H54 (cell line): ENCODE results near the gene CPSF4L.
A peak's percentile ranks its signal among the peaks of the same experiment; 100 is the strongest.

Source experiments
- DNase-seq: peaks from one replicate; pipeline ENCODE4 v3.0.0; 2011; ENCODE audit warnings: low spot score, mixed read lengths; ENCODE audit not compliant: insufficient read length
- FAIRE-seq: peaks from 3 replicates; lab custom pipeline; 2011; peaks lifted over from hg19 to GRCh38; lab: Jason Lieb, UNC
- POLR2A ChIP-seq: IDR thresholded peaks from 2 replicates; pipeline ENCODE4 v1.6.1; 2011; ENCODE audit warnings: low read depth, mild to moderate bottlenecking, low read length

CPSF4L gene

DNA sequence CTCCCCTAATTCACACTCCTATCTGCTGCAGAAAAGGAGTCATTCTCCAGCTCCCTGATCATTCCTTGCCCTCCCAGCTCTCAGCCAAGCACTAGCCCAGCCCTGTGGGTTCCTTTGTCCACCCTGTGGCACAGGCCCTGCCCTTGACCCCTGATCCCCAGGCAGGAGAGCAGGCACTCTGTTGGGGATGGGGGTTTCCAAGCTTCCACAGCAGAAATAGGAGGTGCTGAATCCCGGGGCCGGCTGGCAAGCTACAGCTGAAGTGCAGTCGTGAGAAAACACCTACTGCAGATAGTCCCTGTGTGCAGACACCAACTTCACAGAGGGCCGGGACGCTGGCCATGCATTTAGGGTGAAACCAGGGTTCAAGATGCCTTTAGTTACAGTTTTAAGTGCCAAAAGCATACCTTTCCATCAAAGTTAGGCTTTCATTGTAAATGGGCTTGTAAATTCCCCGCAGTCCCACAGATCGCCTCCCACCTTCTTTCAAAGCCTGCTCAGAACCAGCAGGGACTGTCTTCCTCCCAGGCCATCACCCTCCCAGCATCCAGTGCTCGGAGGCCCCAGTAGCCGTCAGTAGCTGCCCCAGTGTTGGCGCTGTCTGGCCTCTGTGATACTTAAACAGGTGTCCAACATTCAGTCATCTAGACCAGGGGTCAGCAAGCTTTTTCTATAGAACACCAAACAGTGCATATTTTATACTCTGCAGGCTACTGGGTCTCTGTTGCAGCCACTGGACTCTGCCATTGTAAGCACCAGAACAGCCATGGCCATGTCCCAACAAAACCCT, 10.6 kb downstream of the CPSF4L start:
- DNase-seq (no peak), FAIRE-seq (no peak)
- TF ChIP-seq POLR2A = no peak

- no peak for TF ChIP-seq POLR2A
- DNase-seq (no peak), FAIRE-seq (no peak)
These were observed 12.0 kb downstream of the CPSF4L start for GRCh38 chr17:73249700-73250099.

- DNase-seq (no peak), FAIRE-seq (no peak)
- no peak for TF ChIP-seq POLR2A
These were observed 13.1 kb downstream of the CPSF4L start for GRCh38 chr17:73248532-73248931.

DNA sequence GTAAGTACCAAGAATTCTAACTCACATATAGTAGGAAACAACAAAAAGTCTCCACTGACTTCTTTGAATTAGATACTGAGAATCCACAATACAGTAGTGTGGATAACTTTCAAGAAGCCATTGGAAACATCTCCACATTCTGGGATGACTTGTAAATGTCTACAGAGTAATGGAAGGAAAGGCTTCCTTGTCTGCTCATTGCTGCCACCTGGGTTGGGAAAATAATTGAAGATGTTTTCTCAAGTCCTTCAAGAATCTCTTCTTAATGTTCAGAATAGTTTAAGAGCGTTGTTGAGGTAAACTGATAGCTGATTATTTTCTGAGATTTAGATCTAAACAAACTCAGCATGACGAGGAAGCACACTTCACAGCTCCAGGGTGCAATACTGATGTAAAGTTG, 14.0 kb downstream of the CPSF4L start:
- no peak for TF ChIP-seq POLR2A
- DNase-seq (no peak), FAIRE-seq (no peak)

GRCh38 chr17:73240561-73240960, 21.1 kb downstream of the CPSF4L start:
- no peak for TF ChIP-seq POLR2A
- FAIRE-seq = no peak
- no peak for DNase-seq

GRCh38 chr17:73237714-73238113, 24.0 kb downstream of the CPSF4L start:
- no peak for FAIRE-seq
- TF ChIP-seq POLR2A = no peak
- DNase-seq = no peak

- FAIRE-seq (no peak), DNase-seq (no peak)
- no peak for TF ChIP-seq POLR2A
These were observed 26.9 kb downstream of the CPSF4L start for GRCh38 chr17:73234736-73235135.

- FAIRE-seq (no peak), DNase-seq (peak; percentile 58)
- TF ChIP-seq POLR2A = no peak
These were observed 28.9 kb downstream of the CPSF4L start for GRCh38 chr17:73232587-73233373.

DNA sequence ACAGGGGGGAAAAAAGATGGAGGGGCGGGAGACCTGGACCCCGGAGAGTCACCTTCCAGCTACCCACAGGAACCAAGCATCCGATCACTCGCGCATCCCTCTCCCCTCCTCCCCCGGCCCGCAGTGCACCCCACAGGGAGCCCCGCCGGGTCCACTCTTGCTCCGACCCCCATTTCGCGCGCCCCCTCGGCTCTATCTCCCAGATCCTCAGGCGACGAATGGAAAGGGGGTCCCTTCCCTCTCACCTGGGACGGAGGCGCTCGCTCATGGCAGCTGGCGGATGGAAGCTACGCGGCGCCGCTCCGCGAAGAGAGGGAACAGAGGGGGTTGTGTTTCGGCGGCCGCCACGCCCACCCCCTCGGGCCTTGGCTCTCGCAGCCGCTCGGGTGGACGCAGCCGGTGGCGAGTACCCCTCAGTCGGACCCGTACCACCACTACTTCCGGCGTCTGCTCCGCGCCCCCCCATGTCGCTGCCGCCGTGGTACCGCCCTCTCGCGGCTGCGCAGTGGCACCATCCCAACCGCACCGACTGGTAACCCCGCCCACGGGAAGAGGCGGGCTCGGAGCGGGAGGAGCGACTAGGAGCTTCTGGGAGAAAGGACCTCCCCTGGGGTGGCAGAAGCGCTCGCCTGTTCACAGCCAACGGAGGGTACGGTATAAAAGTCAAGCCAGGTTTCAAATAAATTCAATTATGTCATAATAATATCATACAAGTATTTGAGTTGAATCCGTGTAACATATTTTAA, 29.7 kb downstream of the CPSF4L start:
- peak; percentile 60 for FAIRE-seq
- peak; percentile 88 for TF ChIP-seq POLR2A
- DNase-seq = peak; percentile 96

DNA sequence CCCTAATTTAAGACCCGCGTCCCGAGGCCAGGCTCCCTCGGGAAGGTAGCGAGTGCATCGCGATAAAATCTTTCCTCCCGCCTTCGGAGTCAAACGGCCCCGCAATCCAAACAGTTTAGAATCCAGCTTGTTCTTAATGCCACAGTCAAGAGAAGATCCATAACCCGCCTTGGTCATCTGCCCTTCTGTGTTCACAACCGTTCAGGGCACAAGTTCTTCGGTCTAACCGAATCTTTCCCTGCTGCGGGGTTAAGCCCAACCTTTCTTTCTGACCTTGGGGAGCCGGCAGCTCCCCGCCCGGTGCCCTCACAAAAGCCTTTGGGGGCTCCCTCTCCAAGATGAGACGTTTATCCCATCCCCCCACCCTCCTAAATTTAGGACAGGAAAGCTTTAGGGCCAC, 30.3 kb downstream of the CPSF4L start:
- DNase-seq = peak; percentile 29
- TF ChIP-seq POLR2A = no peak
- FAIRE-seq = no peak

GRCh38 chr17:73230088-73230487, 31.6 kb downstream of the CPSF4L start:
- no peak for DNase-seq
- FAIRE-seq = no peak
- no peak for TF ChIP-seq POLR2A

GRCh38 chr17:73228748-73229236, 32.9 kb downstream of the CPSF4L start:
- TF ChIP-seq POLR2A = no peak
- FAIRE-seq (peak; percentile 87), DNase-seq (peak; percentile 86)

- no peak for FAIRE-seq
- no peak for TF ChIP-seq POLR2A
- DNase-seq = no peak
These were observed 33.7 kb downstream of the CPSF4L start for GRCh38 chr17:73227944-73228343.

- FAIRE-seq (no peak), DNase-seq (no peak)
- no peak for TF ChIP-seq POLR2A
These were observed 34.3 kb downstream of the CPSF4L start for GRCh38 chr17:73227379-73227778.
